ENCODE data around the gene KAT6B. TPM values are rescaled to one million over a fixed set of nuclear protein-coding genes. Genes with fewer than 3 reads are reported as not detected.

Gene KAT6B
- polyA plus RNA-seq, 1 donor = 18.1 TPM

DNA sequence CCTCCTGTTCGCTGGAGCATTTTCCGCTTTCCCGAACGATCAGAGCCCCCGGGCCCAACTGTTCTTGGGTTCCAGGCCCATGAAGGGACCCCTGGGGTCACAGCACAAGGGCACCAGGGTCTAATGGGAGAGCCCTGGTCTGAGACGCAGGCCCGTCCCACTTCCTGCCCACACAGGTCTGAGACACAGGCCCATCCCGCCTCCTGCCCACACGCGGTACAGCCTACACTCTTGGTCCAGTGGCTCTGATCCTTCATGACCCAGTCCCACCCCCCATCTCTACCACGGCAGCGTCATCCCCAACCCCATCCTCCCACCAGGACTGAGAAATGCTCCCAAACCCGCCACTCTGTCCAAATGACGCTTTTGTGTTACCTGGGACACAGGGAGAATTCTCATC lies 246.3 kb downstream of the KAT6B start:
- DNase-seq = no peak

GRCh38 chr10:75073442-75073841 lies 247.0 kb downstream of the KAT6B start:
- DNase-seq = no peak

DNA sequence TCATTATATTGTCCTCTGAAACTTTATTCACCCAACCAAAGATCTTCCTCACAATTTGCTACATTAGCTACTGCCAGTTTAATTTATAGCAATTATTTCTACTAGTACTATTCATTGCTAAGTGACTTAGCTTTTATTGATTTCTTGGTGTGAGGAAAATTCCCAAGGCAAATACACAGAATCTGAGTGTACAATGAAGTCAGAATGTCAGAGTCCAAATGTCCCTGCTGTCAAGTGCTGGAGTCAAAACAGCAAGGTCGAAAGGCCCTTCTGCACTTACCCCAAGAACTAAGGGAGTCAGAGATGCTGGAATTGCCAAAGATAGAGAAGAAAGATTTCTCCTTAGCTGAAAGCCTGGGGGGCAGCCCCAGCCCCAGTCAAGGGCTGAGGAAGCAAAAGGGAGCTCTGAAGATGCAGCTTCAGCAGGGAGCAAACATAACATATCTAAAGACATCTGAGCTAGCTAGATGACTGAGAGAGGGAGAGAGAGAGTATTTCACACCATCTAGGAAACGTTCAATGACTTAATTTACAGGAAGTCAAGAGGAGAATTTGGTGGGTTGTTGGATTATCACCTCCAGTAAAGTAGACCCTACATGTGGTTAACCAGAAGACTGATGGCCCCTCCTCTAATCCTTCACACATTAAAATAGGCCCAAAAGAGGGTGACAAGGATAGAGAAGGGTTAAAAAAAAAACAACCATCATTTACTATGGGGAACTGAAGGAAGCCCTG lies 248.5 kb downstream of the KAT6B start:
- DNase-seq = no peak

- DNase-seq = no peak
Measured at GRCh38 chr10:75076348-75076747, 249.9 kb downstream of the KAT6B start.

- DNase-seq = no peak
Measured at GRCh38 chr10:75079436-75080083, 253.2 kb downstream of the KAT6B start.

DNA sequence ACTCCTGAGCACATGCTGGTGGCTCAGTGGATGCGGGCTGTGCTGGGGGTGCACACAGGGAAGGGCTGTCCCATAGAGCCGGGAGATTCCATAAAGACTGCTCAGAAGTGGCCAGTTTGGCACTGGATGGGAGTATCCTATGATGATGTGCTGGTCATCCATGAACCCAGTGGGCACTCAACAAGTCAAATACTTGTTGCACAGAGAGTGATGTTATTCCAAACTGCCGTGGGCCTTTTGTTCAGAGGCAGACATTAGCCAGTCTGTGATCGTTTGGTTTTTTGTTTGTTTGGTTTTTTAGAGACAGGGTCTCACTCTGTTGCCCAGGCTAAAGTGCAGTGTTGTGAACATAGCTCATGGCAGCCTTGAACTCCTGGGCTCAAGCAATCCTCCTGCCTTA lies 254.2 kb downstream of the KAT6B start:
- no peak for DNase-seq

DNA sequence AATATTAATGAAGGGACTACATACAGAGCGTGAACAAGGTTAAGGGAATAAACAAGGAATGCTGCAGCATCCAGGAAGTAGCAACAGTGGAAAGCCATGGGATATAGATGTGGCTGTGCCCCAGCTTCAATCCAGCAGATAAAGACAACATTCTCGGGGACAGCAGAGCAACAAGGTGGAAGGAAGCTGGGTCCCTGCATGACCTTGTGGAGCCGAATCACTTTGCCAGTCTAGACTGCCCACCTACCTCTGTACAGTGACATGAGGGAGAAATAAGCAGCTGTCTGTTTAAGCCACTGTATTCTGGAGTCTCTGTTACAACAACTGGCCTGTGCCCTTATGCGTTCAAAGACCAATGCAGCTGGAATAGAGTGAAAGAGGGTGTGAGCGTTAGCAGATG lies 255.0 kb downstream of the KAT6B start:
- no peak for DNase-seq

All from hindlimb muscle (tissue), 1 donor.